Prostate gland (tissue), 2 donors: ENCODE data around the gene COMMD9.

Experiments
- CTCF ChIP-seq, 4 experiments: fragments of 200-600 bp in 2 of 4; fragments of 450-650 bp in 2 of 4; sonication (generic) in 2 of 4; IDR thresholded peaks; 1 replicate in 3 of 4; 2 replicates in 1 of 4; pipeline ENCODE4 v1.5.1; 2016 to 2019; ENCODE audit warnings: antibody characterized with exemption in 4 of 4, mild to moderate bottlenecking in 2 of 4, moderate library complexity in 2 of 4
- POLR2A ChIP-seq: fragments of 450-650 bp; IDR thresholded peaks from one replicate; pipeline ENCODE4 v1.6.1; 2016; ENCODE audit warnings: antibody characterized with exemption, mild to moderate bottlenecking

- no peak for TF ChIP-seq CTCF (IDR thresholded peaks at IDR 0.05)
- no peak for TF ChIP-seq POLR2A
These were observed 20.8 kb downstream of the COMMD9 start for GRCh38 chr11:36268337-36268985.
